ENCODE measurements around the gene GALNT4. TPM values are rescaled to one million over a fixed set of nuclear protein-coding genes. Genes with fewer than 3 reads are reported as not detected.

The GALNT4 gene
- total RNA-seq, 4 donors from 2014 or later = 11.5 to 37.2 (median 26.1) TPM

GRCh38 chr12:89499857-89500256, 24.7 kb downstream of the GALNT4 start:
- intact Hi-C loops (cut with DNase I; ENCODE audit: low total_unique reads) = no loop called here
- H3K4me3 ChIP-seq = no peak overlapping the region
- no peaks in the 10 kb centered on the region for H3K36me3 ChIP-seq
- H3K27ac ChIP-seq = no peak overlapping the region
- H3K9me3 ChIP-seq = no peaks in the 10 kb centered on the region
- in situ Hi-C loops (cut with MboI; ENCODE audit: low pct_ligation_motif_present in 1 of 4, low pct_unique_long_range_greater_than_20kb in 1 of 4, low sequenced_read_pairs in 3 of 4) = no loop called here
- WGBS, 2 donors (ENCODE audit: low coverage in 1 of 2) = 94 to 99% methylated on average over 15 to 19 of the region's 19 CpGs
- no peak for DNase-seq
- H3K4me1 ChIP-seq = peaks cover 0 to 17% (median 4%) of the 10 kb centered on the region in 4 donors
- TF ChIP-seq EP300 (IDR thresholded peaks at IDR 0.05; ENCODE audit: low read depth) (no peak), POLR2AphosphoS5 (IDR thresholded peaks at IDR 0.05) (no peak), POLR2A (IDR thresholded peaks at IDR 0.05) (no peak)
- TF ChIP-seq, protein P1, sequence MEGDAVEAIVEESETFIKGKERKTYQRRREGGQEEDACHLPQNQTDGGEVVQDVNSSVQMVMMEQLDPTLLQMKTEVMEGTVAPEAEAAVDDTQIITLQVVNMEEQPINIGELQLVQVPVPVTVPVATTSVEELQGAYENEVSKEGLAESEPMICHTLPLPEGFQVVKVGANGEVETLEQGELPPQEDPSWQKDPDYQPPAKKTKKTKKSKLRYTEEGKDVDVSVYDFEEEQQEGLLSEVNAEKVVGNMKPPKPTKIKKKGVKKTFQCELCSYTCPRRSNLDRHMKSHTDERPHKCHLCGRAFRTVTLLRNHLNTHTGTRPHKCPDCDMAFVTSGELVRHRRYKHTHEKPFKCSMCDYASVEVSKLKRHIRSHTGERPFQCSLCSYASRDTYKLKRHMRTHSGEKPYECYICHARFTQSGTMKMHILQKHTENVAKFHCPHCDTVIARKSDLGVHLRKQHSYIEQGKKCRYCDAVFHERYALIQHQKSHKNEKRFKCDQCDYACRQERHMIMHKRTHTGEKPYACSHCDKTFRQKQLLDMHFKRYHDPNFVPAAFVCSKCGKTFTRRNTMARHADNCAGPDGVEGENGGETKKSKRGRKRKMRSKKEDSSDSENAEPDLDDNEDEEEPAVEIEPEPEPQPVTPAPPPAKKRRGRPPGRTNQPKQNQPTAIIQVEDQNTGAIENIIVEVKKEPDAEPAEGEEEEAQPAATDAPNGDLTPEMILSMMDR (IDR thresholded peaks at IDR 0.05) = no peak
- no peaks in the 10 kb centered on the region for H3K27me3 ChIP-seq

- Histone ChIP-seq H3K36me3 (no peaks in the 10 kb centered on the region), H3K4me1 (peaks cover 0 to 36% (median 16%) of the 10 kb centered on the region in 4 donors), H3K9me3 (no peaks in the 10 kb centered on the region), H3K27me3 (no peaks in the 10 kb centered on the region), H3K4me3 (no peak overlapping the region), H3K27ac (no peak overlapping the region)
- in situ Hi-C loops (cut with MboI; ENCODE audit: low pct_ligation_motif_present in 1 of 4, low pct_unique_long_range_greater_than_20kb in 1 of 4, low sequenced_read_pairs in 3 of 4) (no loop called here), intact Hi-C loops (cut with DNase I; ENCODE audit: low total_unique reads) (no loop called here)
- TF ChIP-seq POLR2A (IDR thresholded peaks at IDR 0.05) = no peak
- TF ChIP-seq EP300 (IDR thresholded peaks at IDR 0.05; ENCODE audit: low read depth) = no peak
- TF ChIP-seq, protein P1 (IDR thresholded peaks at IDR 0.05) = no peak
- no peak for TF ChIP-seq POLR2AphosphoS5 (IDR thresholded peaks at IDR 0.05)
- no peak for DNase-seq
- 60% methylated on average over 4 of the region's 4 CpGs for WGBS, 2 donors (ENCODE audit: low coverage in 1 of 2)
Observed at GRCh38 chr12:89497467-89497866, 27.1 kb downstream of the GALNT4 start.

- DNase-seq = no peak
- Histone ChIP-seq H3K27ac (peak overlapping the region in 2 of 4 donors; percentile 8 to 12), H3K27me3 (no peaks in the 10 kb centered on the region), H3K9me3 (no peaks in the 10 kb centered on the region), H3K4me1 (peaks cover 0 to 39% (median 18%) of the 10 kb centered on the region in 4 donors), H3K36me3 (no peaks in the 10 kb centered on the region), H3K4me3 (no peak overlapping the region)
- in situ Hi-C loops (cut with MboI; ENCODE audit: low pct_ligation_motif_present in 1 of 4, low pct_unique_long_range_greater_than_20kb in 1 of 4, low sequenced_read_pairs in 3 of 4) = no loop called here
- intact Hi-C loops (cut with DNase I; ENCODE audit: low total_unique reads) = no loop called here
- TF ChIP-seq, protein P1 (IDR thresholded peaks at IDR 0.05) = no peak
- TF ChIP-seq POLR2A (IDR thresholded peaks at IDR 0.05) (no peak), EP300 (IDR thresholded peaks at IDR 0.05; ENCODE audit: low read depth) (no peak), POLR2AphosphoS5 (IDR thresholded peaks at IDR 0.05) (no peak)
- 60 to 71% methylated on average over 4 of the region's 4 CpGs for WGBS, 2 donors (ENCODE audit: low coverage in 1 of 2)
Observed at GRCh38 chr12:89497005-89497404, 27.6 kb downstream of the GALNT4 start.

DNA sequence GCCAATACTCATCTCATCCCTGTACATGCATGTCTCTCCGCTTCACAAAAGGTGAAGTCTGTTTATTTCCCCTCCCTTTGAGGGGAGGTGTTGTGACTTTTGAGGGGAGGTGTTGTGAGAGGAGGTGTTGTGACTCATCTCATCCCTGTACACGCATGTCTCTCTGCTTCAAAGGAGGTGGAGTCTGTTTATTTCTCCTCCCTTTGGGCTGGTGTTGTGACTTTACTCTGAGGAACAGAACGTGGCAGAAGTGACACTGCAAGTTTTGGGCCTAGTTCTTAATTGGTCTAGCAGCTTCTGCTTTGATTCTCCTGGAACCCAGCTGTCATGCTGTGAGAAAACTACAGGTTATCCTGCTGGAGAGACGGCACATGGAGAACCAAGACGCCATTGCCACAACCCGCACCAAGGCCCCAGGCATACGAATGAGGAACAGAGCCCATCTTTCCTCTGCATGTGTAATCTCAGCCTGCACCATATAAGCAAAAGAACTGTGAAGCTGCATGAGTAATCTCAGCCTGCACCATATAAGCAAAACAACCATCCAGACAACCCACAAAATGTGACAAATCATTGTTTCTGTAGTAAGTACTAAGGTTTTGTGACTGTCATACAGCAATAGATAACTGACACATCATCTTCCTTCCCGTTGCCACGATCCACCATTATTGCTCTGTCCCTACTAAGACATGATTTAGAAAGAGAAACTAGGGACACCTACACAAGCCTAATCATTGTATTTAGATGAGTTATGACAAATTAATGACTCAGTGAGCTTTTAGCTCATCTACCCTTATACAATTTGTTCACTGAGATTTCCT, 30.0 kb downstream of the GALNT4 start:
- intact Hi-C loops (cut with DNase I; ENCODE audit: low total_unique reads) = no loop called here
- Histone ChIP-seq H3K27me3 (no peaks in the 10 kb centered on the region), H3K9me3 (no peaks in the 10 kb centered on the region), H3K4me3 (no peak overlapping the region), H3K36me3 (peaks cover 0 to 7% (median 0%) of the 10 kb centered on the region in 4 donors), H3K4me1 (peaks cover 0 to 40% (median 22%) of the 10 kb centered on the region in 4 donors), H3K27ac (peak overlapping the region; percentile 74 to 83 (median 80))
- 64 to 73% methylated on average over 3 to 9 of the region's 9 CpGs for WGBS, 2 donors (ENCODE audit: low coverage in 1 of 2)
- no peak for DNase-seq
- TF ChIP-seq EP300 (IDR thresholded peaks at IDR 0.05; ENCODE audit: low read depth) (no peak), POLR2AphosphoS5 (IDR thresholded peaks at IDR 0.05) (no peak), POLR2A (IDR thresholded peaks at IDR 0.05) (no peak)
- TF ChIP-seq, protein P1 (IDR thresholded peaks at IDR 0.05) = no peak
- in situ Hi-C loops (cut with MboI; ENCODE audit: low pct_ligation_motif_present in 1 of 4, low pct_unique_long_range_greater_than_20kb in 1 of 4, low sequenced_read_pairs in 3 of 4) = no loop called here
